Colonic mucosa (tissue), 4 donors: ENCODE measurements around the gene PLAGL1. TPM values are rescaled to one million over a fixed set of nuclear protein-coding genes. Genes with fewer than 3 reads are reported as not detected.

Source experiments
- DNase-seq: peaks from one replicate; pipeline ENCODE4 v3.0.0-alpha.2; 2020
- H3K27ac ChIP-seq: fragments of 200-600 bp; one replicate; pipeline ENCODE4 v1.8.0; 2021
- H3K27me3 ChIP-seq: fragments of 200-600 bp; one replicate; pipeline ENCODE4 v1.8.0; 2021
- H3K36me3 ChIP-seq: fragments of 200-600 bp; one replicate; pipeline ENCODE4 v1.8.0; 2021
- H3K4me1 ChIP-seq: fragments of 200-600 bp; one replicate; pipeline ENCODE4 v1.8.0; 2021; ENCODE audit warnings: mild to moderate bottlenecking
- H3K4me3 ChIP-seq: fragments of 200-600 bp; one replicate; pipeline ENCODE4 v1.8.0; 2021
- H3K9ac ChIP-seq, 2 donors: one replicate each; pipeline ENCODE4 v1.7.0; 2013; ENCODE audit warnings: control low read depth in 2 of 2, low read depth in 2 of 2, low read length in 2 of 2
- H3K9me3 ChIP-seq: fragments of 200-600 bp; one replicate; pipeline ENCODE4 v1.8.0; 2021
- intact Hi-C: fragments of 100-400 bp; cut with DNase I; formaldehyde crosslinking; loops from one replicate; pipeline ENCODE4 v1.14.1; 2022
- total RNA-seq, 2 donors: library from RNA; stranded (reverse); fragmentation: NEBNext Ultra II Directional in 1 of 2; extraction: Animal tissue kit (Norgen Biotek cat#: 25700) in 1 of 2; gene quantifications; one replicate each; pipeline ENCODE4 v1.2.1, GENCODE V29; 2021
- TF ChIP-seq, protein P1 (sequence below): fragments of 200-600 bp; IDR thresholded peaks from one replicate; pipeline ENCODE4 v1.8.0; 2022; ENCODE audit warnings: antibody characterized with exemption, mild to moderate bottlenecking
- donor health status: healthy.
- donor health status: DM: no; HTN: no; CAD: no.
- donor health status: DM: no; HTN: no; CAD: no.

PLAGL1 gene
- total RNA-seq, 2 donors from 2014 or later = 30.2 to 51.1 TPM

DNA sequence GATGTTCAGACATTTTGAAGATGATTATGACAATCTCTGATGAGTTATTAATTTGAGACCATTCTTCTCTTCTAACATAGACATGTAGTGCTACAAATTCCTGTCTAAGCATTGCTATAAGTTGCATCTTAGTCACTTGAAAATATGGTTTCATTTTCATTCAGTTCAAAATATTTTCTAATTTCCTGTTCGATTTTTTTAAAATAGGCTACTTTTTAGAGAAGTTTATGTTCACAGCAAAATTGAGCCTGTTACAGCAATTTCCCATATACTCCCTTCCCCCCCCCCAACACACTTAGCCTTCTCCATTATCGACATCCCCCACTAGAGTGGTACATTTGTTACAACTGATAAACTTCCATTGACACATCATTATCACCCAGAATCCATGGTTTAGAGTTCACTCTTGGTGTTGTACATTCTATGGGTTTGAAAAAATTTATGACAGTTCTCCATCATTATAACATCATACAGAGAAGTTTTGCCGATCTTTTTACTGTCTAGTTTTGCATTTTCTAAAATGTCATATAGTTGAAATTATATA is 31.2 kb downstream of the PLAGL1 start:
- Histone ChIP-seq H3K27me3 (no peaks in the 10 kb centered on the region), H3K4me1 (no peaks in the 10 kb centered on the region), H3K9me3 (no peaks in the 10 kb centered on the region), H3K9ac (no peak overlapping the region), H3K4me3 (no peak overlapping the region), H3K36me3 (no peaks in the 10 kb centered on the region), H3K27ac (no peak overlapping the region)
- no peak for DNase-seq
- TF ChIP-seq, protein P1, sequence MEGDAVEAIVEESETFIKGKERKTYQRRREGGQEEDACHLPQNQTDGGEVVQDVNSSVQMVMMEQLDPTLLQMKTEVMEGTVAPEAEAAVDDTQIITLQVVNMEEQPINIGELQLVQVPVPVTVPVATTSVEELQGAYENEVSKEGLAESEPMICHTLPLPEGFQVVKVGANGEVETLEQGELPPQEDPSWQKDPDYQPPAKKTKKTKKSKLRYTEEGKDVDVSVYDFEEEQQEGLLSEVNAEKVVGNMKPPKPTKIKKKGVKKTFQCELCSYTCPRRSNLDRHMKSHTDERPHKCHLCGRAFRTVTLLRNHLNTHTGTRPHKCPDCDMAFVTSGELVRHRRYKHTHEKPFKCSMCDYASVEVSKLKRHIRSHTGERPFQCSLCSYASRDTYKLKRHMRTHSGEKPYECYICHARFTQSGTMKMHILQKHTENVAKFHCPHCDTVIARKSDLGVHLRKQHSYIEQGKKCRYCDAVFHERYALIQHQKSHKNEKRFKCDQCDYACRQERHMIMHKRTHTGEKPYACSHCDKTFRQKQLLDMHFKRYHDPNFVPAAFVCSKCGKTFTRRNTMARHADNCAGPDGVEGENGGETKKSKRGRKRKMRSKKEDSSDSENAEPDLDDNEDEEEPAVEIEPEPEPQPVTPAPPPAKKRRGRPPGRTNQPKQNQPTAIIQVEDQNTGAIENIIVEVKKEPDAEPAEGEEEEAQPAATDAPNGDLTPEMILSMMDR = no peak
- intact Hi-C loops = no loop called here

DNA sequence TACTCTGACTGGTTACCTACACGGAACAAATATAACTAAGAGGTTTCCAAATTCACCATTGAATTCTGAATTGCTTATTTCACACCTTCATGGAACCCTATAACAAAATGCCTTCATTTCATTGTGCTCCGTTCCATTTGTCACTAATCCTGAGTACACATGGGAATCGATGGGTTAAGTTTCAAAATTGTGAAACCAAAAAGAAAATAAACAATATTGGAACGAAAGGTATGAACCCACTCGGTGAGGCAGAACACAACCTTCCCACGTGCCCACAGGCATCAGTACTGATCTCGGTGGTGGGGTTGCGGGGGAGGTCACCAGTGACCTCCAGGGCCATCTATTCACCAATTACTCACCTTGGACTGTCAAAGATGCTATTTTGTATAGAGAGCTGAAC is 34.0 kb downstream of the PLAGL1 start:
- no peak overlapping the region for H3K9ac ChIP-seq
- intact Hi-C loops = no loop called here
- TF ChIP-seq, protein P1 = no peak
- peaks cover 4% of the 10 kb centered on the region for H3K4me1 ChIP-seq
- no peaks in the 10 kb centered on the region for H3K27me3 ChIP-seq
- no peaks in the 10 kb centered on the region for H3K36me3 ChIP-seq
- DNase-seq = no peak
- H3K27ac ChIP-seq = no peak overlapping the region
- no peak overlapping the region for H3K4me3 ChIP-seq
- no peaks in the 10 kb centered on the region for H3K9me3 ChIP-seq

DNA sequence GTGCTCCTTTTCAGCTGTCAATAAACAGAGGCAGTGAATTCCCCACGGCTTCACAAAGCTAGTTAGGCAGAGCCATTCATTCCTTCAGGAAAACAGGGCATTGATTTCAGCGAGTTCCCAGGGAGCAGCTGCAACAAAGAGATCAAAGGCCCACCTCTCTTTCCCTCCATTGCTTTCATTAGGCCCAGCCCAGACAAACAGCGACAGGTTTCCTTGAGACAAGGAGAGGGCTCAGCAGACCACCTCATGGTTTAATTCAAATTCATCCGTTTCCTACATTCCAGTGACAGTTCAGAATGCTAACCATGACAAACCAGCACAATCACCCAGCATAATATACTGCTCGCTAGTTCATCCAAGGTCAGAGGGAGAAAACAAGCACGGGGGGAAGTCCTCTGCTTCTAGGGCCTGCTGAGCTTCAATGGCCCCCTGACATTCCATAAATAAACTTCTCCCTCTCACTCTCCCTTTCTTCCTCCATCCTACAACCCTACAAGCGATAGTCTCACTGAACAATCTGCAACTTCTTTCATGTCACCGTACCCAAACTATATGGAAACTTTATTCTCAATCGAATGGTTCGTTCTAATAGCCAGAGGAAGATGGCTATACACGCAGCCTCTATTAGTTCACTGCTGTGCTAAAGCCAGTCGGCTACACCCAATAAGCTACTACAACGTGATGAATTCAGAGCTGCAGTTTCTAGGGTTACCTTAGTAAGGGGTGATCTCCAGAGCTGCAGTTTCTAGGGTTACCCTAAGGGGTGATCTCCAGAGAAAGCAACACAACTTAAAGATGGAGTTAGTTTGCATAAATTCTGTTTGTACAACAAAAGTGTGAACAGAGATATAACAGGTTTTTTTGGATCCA is 34.7 kb downstream of the PLAGL1 start:
- DNase-seq = no peak
- intact Hi-C loops = no loop called here
- TF ChIP-seq, protein P1 = no peak

DNA sequence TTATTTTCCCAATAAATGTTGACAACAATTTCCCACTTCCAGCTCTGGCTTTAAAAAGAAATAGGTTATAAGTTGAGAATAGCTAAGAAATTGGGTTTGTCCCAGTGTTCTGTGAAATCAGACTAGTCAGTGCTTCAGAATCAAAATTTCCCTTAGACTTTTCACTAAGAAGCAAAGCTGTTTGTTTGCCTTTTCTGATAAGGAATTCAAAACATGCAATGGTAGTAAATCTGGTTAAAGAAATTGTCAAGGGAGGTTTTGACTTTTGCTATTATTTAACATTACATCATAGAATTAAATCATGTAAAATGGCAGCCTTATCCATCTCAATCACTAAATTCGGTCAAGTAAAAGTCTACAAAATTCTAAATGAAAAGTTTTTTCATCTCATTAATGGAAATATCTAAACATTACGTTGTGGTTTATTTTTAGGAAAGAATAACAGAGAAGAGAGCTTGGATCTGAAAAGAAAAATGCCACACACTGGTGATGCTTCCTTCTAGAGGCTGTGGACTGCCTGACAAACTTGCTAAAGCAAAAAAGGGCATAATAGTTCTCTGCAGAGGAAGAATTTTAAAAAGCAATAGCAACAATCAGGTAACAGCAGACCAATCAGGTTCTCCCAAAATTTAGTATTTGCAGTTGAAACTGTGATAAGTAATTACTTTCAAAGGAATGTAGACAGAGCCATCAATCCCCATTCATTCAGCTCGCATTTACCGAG is 36.4 kb downstream of the PLAGL1 start:
- Histone ChIP-seq H3K27me3 (no peaks in the 10 kb centered on the region), H3K4me1 (peaks cover 4% of the 10 kb centered on the region), H3K9me3 (no peaks in the 10 kb centered on the region), H3K4me3 (no peak overlapping the region), H3K36me3 (no peaks in the 10 kb centered on the region), H3K27ac (no peak overlapping the region), H3K9ac (no peak overlapping the region)
- no peak for DNase-seq
- intact Hi-C loops = no loop called here
- TF ChIP-seq, protein P1 = no peak

More for the DNA sequence above, 34.7 kb downstream of the PLAGL1 start:
- Histone ChIP-seq H3K9ac (no peak overlapping the region), H3K4me1 (peaks cover 4% of the 10 kb centered on the region), H3K4me3 (no peak overlapping the region), H3K27me3 (no peaks in the 10 kb centered on the region), H3K9me3 (no peaks in the 10 kb centered on the region), H3K27ac (no peak overlapping the region), H3K36me3 (no peaks in the 10 kb centered on the region)

DNA sequence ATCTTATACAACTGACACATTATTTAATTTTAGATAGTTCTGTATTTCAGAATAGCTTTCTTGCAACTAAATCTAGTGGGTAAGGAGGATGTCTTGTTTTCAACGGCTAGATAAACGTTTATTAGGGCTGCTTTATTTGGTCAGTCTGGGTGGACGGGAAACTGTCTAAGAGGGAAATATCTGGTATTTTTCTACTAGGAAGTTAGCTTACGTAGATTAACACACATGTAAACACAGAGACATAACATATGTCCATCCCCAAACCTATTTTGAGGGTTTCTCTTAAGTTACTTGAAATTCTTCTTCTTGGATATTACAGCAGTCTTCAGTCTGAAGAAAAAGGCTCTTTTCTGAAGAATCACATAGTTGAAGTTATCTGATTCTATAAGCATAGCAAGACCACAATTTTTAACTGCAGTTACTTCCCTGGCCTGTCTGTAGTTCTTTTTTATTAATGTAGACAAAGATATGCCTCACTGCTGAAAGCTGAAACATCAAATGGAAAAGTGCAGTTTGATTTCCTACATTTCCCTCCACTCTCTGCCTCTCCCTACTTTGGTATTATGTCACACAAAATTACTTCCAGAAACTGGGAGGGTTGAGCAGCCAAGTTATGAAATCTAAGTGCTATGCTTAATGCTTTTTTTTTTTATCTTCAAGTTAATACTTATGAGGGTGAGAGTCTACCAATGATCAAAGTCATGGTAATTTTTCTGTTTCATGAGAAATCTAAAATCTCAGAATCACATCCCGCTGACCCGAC is 37.4 kb downstream of the PLAGL1 start:
- TF ChIP-seq, protein P1 = no peak
- Histone ChIP-seq H3K27ac (no peak overlapping the region), H3K36me3 (no peaks in the 10 kb centered on the region), H3K9me3 (no peaks in the 10 kb centered on the region), H3K9ac (no peak overlapping the region), H3K4me1 (peaks cover 4% of the 10 kb centered on the region), H3K4me3 (no peak overlapping the region), H3K27me3 (no peaks in the 10 kb centered on the region)
- intact Hi-C loops = no loop called here
- no peak for DNase-seq
